ENCODE results near the gene NR2C2AP. TPM values are rescaled to one million over a fixed set of nuclear protein-coding genes. Genes with fewer than 3 reads are reported as not detected.

NR2C2AP gene
- total RNA-seq, 1 experiment from 2014 or later = 20.6 TPM

GRCh38 chr19:19205416-19206410 lies 2.5 kb upstream of the NR2C2AP start:
- H3K27ac Mint-ChIP-seq (ENCODE audit: low read depth, unreplicated experiment) = no peak overlapping the region
- ChIA-PET POLR2A (interaction anchor here (0.6 kb wide), 1 partner anchor 245 kb away, joined by 3 read pairs; no protein-coding TSS in a partner anchor), CTCF (interaction anchor here (0.6 to 1.3 kb wide), 4 partner anchors 17 to 161 kb away, joined by 3 read pairs; no protein-coding TSS in a partner anchor)
- H3K27me3 Mint-ChIP-seq (ENCODE audit: insufficient read depth, unreplicated experiment) = peaks cover 11% of the 10 kb centered on the region
- TF ChIP-seq CTCF (IDR thresholded peaks at IDR 0.05; ENCODE audit: unreplicated experiment) = no peak
- intact Hi-C loops (cut with micrococcal nuclease) = no loop called here
- no peak overlapping the region for H3K4me3 Mint-ChIP-seq (ENCODE audit: unreplicated experiment)
- no TSS peak for BruUV-seq (replicated peaks)
- no peak for DNase-seq (ENCODE audit: unreplicated experiment)
- H3K36me3 Mint-ChIP-seq (ENCODE audit: insufficient read depth, unreplicated experiment) = no peaks in the 10 kb centered on the region
- peaks cover 13% of the 10 kb centered on the region for H3K4me1 Mint-ChIP-seq (ENCODE audit: insufficient read depth, unreplicated experiment)
- no peaks in the 10 kb centered on the region for H3K9me3 Mint-ChIP-seq (ENCODE audit: unreplicated experiment)

GRCh38 chr19:19204181-19204580 lies 967 bp upstream of the NR2C2AP start:
- TF ChIP-seq CTCF (IDR thresholded peaks at IDR 0.05; ENCODE audit: unreplicated experiment) = no peak
- POLR2A ChIA-PET = interaction anchor here (3.3 kb wide), 1 partner anchor 11 kb away, joined by 64 read pairs; the partner anchor contains the start of genes BORCS8 and RFXANK
- no peaks in the 10 kb centered on the region for H3K27me3 Mint-ChIP-seq (ENCODE audit: insufficient read depth, unreplicated experiment)
- CTCF ChIA-PET = interaction anchor here (0.6 kb wide), 1 partner anchor 260 kb away, joined by 3 read pairs; no protein-coding TSS in a partner anchor
- H3K27ac Mint-ChIP-seq (ENCODE audit: low read depth, unreplicated experiment) = no peak overlapping the region
- BruUV-seq (replicated peaks) = no TSS peak
- peaks cover 13% of the 10 kb centered on the region for H3K4me1 Mint-ChIP-seq (ENCODE audit: insufficient read depth, unreplicated experiment)
- H3K4me3 Mint-ChIP-seq (ENCODE audit: unreplicated experiment) = peak overlapping the region; percentile 3
- H3K36me3 Mint-ChIP-seq (ENCODE audit: insufficient read depth, unreplicated experiment) = peaks cover 11% of the 10 kb centered on the region
- no peaks in the 10 kb centered on the region for H3K9me3 Mint-ChIP-seq (ENCODE audit: unreplicated experiment)
- intact Hi-C loops (cut with micrococcal nuclease) = no loop called here
- DNase-seq (ENCODE audit: unreplicated experiment) = no peak

GRCh38 chr19:19202707-19203011 lies 555 bp downstream of the NR2C2AP start:
- no peaks in the 10 kb centered on the region for H3K9me3 Mint-ChIP-seq (ENCODE audit: unreplicated experiment)
- peak overlapping the region; percentile 85 for H3K4me3 Mint-ChIP-seq (ENCODE audit: unreplicated experiment)
- BruUV-seq (replicated peaks) = TSS peak; percentile 23
- POLR2A ChIA-PET = interaction anchor here (0.9 to 3.3 kb wide), 6 partner anchors 10 to 201 kb away, joined by 3 to 64 read pairs (median 4); partner anchors contain the start of genes BORCS8 and RFXANK
- CTCF ChIA-PET = interaction anchor here (0.6 to 1.4 kb wide), 6 partner anchors 8 to 198 kb away, joined by 3 to 6 read pairs (median 4); partner anchors contain the start of genes BORCS8 and RFXANK
- intact Hi-C loops (cut with micrococcal nuclease) = no loop called here
- no peak for TF ChIP-seq CTCF (IDR thresholded peaks at IDR 0.05; ENCODE audit: unreplicated experiment)
- H3K27ac Mint-ChIP-seq (ENCODE audit: low read depth, unreplicated experiment) = peak overlapping the region; percentile 88
- peaks cover 10% of the 10 kb centered on the region for H3K4me1 Mint-ChIP-seq (ENCODE audit: insufficient read depth, unreplicated experiment)
- peaks cover 26% of the 10 kb centered on the region for H3K36me3 Mint-ChIP-seq (ENCODE audit: insufficient read depth, unreplicated experiment)
- no peak for DNase-seq (ENCODE audit: unreplicated experiment)
- no peaks in the 10 kb centered on the region for H3K27me3 Mint-ChIP-seq (ENCODE audit: insufficient read depth, unreplicated experiment)

All from MCF 10A (cell line).